PC-9 (cell line): ENCODE results near the gene TRPM8. TPM values are rescaled to one million over a fixed set of nuclear protein-coding genes. Genes with fewer than 3 reads are reported as not detected.
A peak's percentile ranks its signal among the peaks of the same experiment; 100 is the strongest.
"Not testable (repeated sequence)": the region's sequence is repeated elsewhere in the genome, so short reads cannot be mapped to it uniquely, and the experiment has no call there.

Source experiments
- BruUV-seq: library from RNA; stranded (reverse); fragments of 400-500 nt; replicated peaks from 2 replicates; lab custom pipeline; 2021; lab: Mats Ljungman, UMichigan
- CTCF ChIA-PET: fragments of 300-600 bp; sonication (Branson Sonifier 250); formaldehyde crosslinking; loops from one replicate; lab custom pipeline; 2022; ENCODE audit warnings: antibody characterized with exemption; lab: Charles Lee
- POLR2A ChIA-PET: fragments of 300-600 bp; sonication (Branson Sonifier 250); formaldehyde crosslinking; loops from one replicate; lab custom pipeline; 2022; ENCODE audit warnings: antibody characterized with exemption; ENCODE audit not compliant: unreplicated experiment; lab: Charles Lee
- DNase-seq, 2 experiments: peaks; one replicate each; pipeline versions ENCODE4 v3.0.0 to v3.0.0-alpha.2; 2015 to 2022; ENCODE audit warnings: mixed read lengths in 1 of 2
- H2AFZ ChIP-seq: fragments of 200-600 bp; sonication (generic); 2 replicates; pipeline ENCODE4 v1.8.1; 2017; ENCODE audit warnings: antibody characterized with exemption
- H3F3A ChIP-seq: fragments of 200-600 bp; sonication (generic); 2 replicates; pipeline ENCODE4 v1.8.1; 2017; ENCODE audit warnings: antibody characterized with exemption, mild to moderate bottlenecking, low read depth; ENCODE audit not compliant: insufficient read depth
- H3K27ac ChIP-seq: fragments of 200-600 bp; sonication (generic); 2 replicates; pipeline ENCODE4 v1.6.1; 2016; ENCODE audit warnings: mixed run types
- H3K27me3 ChIP-seq: fragments of 200-600 bp; sonication (generic); 2 replicates; pipeline ENCODE4 v1.6.1; 2016; ENCODE audit warnings: low read depth, mixed run types; ENCODE audit not compliant: insufficient read depth
- H3K36me3 ChIP-seq: fragments of 200-600 bp; sonication (generic); 2 replicates; pipeline ENCODE4 v1.6.1; 2016; ENCODE audit warnings: low read depth, mixed run types
- H3K4me1 ChIP-seq: fragments of 200-600 bp; sonication (generic); replicated peaks from 2 replicates; pipeline ENCODE4 v1.6.1; 2016; ENCODE audit warnings: mixed run types; ENCODE audit not compliant: insufficient read depth
- H3K4me2 ChIP-seq: fragments of 200-600 bp; sonication (generic); 2 replicates; pipeline ENCODE4 v1.6.1; 2017; ENCODE audit warnings: mixed run types
- H3K4me3 ChIP-seq: fragments of 200-600 bp; sonication (generic); 2 replicates; pipeline ENCODE4 v1.6.1; 2016; ENCODE audit warnings: mixed run types
- H3K79me2 ChIP-seq: fragments of 200-600 bp; sonication (generic); 2 replicates; pipeline ENCODE4 v1.6.1; 2017; ENCODE audit warnings: low read depth, mixed run types
- H3K9me2 ChIP-seq: fragments of 200-600 bp; sonication (generic); 2 replicates; pipeline ENCODE4 v1.8.1; 2017; ENCODE audit warnings: mild to moderate bottlenecking; ENCODE audit not compliant: insufficient read depth
- H3K9me3 ChIP-seq: fragments of 200-600 bp; sonication (generic); 2 replicates; pipeline ENCODE4 v1.8.1; 2016; ENCODE audit warnings: low read depth; ENCODE audit not compliant: insufficient read depth
- H4K20me1 ChIP-seq: fragments of 200-600 bp; sonication (generic); 2 replicates; pipeline ENCODE4 v1.8.1; 2017; ENCODE audit not compliant: insufficient read depth
- EZH2 ChIP-seq: fragments of 200-600 bp; sonication (generic); IDR thresholded peaks from 2 replicates; pipeline ENCODE4 v1.8.0; 2017; ENCODE audit warnings: antibody characterized with exemption, low read depth
- intact Hi-C: fragments of 100-400 bp; cut with micrococcal nuclease; formaldehyde crosslinking; loops from one replicate; pipeline ENCODE4 v1.10.0; 2022; ENCODE audit not compliant: unreplicated experiment
- total RNA-seq: library from RNA; stranded (reverse); gene quantifications from 2 replicates; pipeline ENCODE4 v1.2.3, GENCODE V29; 2021
- TF ChIP-seq, protein P1 (sequence below): fragments of 200-600 bp; sonication (generic); conservative IDR thresholded peaks from 2 replicates; pipeline ENCODE4 v1.6.1; 2017; ENCODE audit warnings: mixed run types, antibody characterized with exemption, mild to moderate bottlenecking, moderate library complexity

Gene TRPM8
- total RNA-seq, 1 experiment from 2014 or later: 2.1 TPM

DNA sequence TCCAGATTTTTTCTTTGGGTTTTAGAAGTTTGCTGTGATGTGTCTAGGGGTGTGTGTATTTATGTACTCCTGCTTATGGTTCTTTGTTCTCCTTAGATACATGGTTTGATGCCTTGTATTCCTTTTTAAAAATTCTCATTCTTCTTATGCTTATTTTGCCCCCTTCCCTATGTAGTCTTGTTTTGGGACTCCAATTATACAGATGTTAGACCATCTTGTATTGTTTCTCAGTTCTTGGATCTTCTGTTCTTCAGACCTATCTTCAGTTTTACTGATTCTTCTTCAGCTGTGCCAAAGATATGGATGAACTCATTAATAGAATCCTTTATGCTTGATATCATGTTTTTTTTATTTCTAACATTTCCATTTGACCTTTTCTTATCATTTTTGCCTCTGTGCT, 34.8 kb upstream of the TRPM8 start:
- no peak overlapping the region for H2AFZ ChIP-seq
- peaks cover 13% of the 10 kb centered on the region; the same call in 1 of the 2 replicates for H3K9me3 ChIP-seq
- no peak overlapping the region for H3K4me3 ChIP-seq
- no peaks in the 10 kb centered on the region for H3K4me1 ChIP-seq
- H3F3A ChIP-seq: no peaks in the 10 kb centered on the region
- peaks cover 15% of the 10 kb centered on the region; the same call in 1 of the 2 replicates for H3K27me3 ChIP-seq
- H3K27ac ChIP-seq: no peak overlapping the region
- TF ChIP-seq, protein P1, sequence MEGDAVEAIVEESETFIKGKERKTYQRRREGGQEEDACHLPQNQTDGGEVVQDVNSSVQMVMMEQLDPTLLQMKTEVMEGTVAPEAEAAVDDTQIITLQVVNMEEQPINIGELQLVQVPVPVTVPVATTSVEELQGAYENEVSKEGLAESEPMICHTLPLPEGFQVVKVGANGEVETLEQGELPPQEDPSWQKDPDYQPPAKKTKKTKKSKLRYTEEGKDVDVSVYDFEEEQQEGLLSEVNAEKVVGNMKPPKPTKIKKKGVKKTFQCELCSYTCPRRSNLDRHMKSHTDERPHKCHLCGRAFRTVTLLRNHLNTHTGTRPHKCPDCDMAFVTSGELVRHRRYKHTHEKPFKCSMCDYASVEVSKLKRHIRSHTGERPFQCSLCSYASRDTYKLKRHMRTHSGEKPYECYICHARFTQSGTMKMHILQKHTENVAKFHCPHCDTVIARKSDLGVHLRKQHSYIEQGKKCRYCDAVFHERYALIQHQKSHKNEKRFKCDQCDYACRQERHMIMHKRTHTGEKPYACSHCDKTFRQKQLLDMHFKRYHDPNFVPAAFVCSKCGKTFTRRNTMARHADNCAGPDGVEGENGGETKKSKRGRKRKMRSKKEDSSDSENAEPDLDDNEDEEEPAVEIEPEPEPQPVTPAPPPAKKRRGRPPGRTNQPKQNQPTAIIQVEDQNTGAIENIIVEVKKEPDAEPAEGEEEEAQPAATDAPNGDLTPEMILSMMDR: no peak
- no peak for TF ChIP-seq EZH2
- H3K9me2 ChIP-seq: no peaks in the 10 kb centered on the region
- H4K20me1 ChIP-seq: no peaks in the 10 kb centered on the region
- intact Hi-C loops: no loop called here
- no TSS peak for BruUV-seq
- H3K4me2 ChIP-seq: no peak overlapping the region
- POLR2A ChIA-PET: no interaction called here
- CTCF ChIA-PET: no interaction called here
- H3K79me2 ChIP-seq: no peaks in the 10 kb centered on the region
- H3K36me3 ChIP-seq: no peaks in the 10 kb centered on the region
- no peak for DNase-seq

DNA sequence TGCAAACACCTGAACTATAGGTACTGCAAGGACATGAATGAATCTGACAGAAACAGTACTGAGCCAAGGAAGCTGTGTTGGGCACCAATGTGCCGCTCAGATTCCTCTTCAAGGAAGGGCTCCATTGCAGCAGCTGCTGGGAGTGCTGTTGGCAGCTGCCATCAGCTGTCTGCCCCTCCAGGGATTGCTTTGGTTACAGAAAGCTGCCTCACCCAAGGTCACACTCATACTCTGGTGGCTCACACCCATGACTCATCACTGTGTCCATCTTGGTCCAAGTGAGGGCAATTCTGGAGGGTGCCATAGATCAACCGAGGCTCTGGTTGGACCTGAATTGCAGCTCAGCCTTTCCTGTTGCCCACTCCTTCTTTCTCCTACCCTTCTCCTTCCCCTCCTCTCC, 24.4 kb upstream of the TRPM8 start:
- Histone ChIP-seq H3F3A (no peaks in the 10 kb centered on the region), H3K79me2 (no peaks in the 10 kb centered on the region), H4K20me1 (no peaks in the 10 kb centered on the region), H3K27ac (no peak overlapping the region), H3K4me1 (no peaks in the 10 kb centered on the region), H3K4me3 (no peak overlapping the region), H3K27me3 (peaks cover 7% of the 10 kb centered on the region; the same call in 1 of the 2 replicates), H3K9me2 (no peaks in the 10 kb centered on the region; the same call in none of the 2 replicates), H3K36me3 (no peaks in the 10 kb centered on the region), H2AFZ (no peak overlapping the region), H3K4me2 (no peak overlapping the region), H3K9me3 (no peaks in the 10 kb centered on the region)
- TF ChIP-seq, protein P1: no peak
- TF ChIP-seq EZH2: no peak
- ChIA-PET CTCF (no interaction called here), POLR2A (interaction anchor here (0.6 to 0.7 kb wide), 2 partner anchors 1076 to 1497 kb away, joined by 3 read pairs; no protein-coding TSS in a partner anchor)
- intact Hi-C loops: no loop called here
- peak in 1 of 2 experiments; percentile 27 for DNase-seq
- BruUV-seq: no TSS peak

DNA sequence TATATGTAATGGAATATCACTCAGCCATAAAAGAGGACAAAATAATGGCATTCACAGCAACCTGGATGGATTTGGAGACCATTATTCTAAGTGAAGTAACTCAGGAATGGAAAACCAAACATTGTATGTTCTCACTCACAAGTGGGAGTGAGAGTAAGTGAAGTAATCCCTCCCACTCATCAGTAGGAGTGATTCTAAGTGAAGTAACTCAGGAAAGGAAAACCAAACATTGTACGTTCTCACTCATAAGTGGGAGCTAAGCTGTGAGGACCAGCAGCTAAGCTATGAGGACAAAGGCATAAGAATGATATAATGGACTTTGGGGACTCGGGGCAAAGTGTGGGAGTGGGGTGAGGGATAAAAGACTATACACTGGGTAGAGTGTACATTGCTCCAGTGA, 20.9 kb upstream of the TRPM8 start:
- H3F3A ChIP-seq, DNase-seq, intact Hi-C loops, H3K79me2 ChIP-seq, BruUV-seq, POLR2A ChIA-PET, H3K4me1 ChIP-seq, H3K9me2 ChIP-seq, H3K9me3 ChIP-seq, H3K27ac ChIP-seq, H3K36me3 ChIP-seq, H2AFZ ChIP-seq, H3K4me2 ChIP-seq, H4K20me1 ChIP-seq, H3K4me3 ChIP-seq, CTCF ChIA-PET: not testable (repeated sequence)
- H3K27me3 ChIP-seq: peaks cover 30% of the 10 kb centered on the region

DNA sequence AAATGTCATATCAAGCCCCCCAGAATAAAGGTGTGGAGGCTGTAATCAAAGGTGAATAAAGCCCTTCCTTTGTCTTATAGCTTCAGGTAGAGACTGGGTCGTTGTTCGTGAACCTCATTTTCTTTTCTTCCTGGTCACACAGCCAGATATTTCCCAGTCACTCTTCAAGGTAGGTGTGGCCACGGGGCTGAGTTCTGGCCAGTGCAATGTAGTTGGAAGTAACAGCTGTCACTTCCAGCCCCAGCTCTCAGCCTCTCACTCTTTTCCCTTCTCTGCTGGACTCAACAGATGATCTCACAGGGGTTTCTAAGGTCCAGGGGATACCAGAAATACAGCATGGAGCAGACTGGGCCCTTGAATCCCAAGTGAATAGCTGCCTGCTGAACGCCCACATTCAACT, 15.8 kb upstream of the TRPM8 start:
- no peaks in the 10 kb centered on the region for H4K20me1 ChIP-seq

More for the DNA sequence above, 15.8 kb upstream of the TRPM8 start:
- H3F3A ChIP-seq: no peaks in the 10 kb centered on the region
- peaks cover 81% of the 10 kb centered on the region for H3K27me3 ChIP-seq
- TF ChIP-seq, protein P1: no peak
- no peak for TF ChIP-seq EZH2
- intact Hi-C loops: no loop called here
- no peaks in the 10 kb centered on the region for H3K4me1 ChIP-seq
- ChIA-PET CTCF (no interaction called here), POLR2A (no interaction called here)
- H3K27ac ChIP-seq: no peak overlapping the region
- no peaks in the 10 kb centered on the region; the same call in 1 of the 2 replicates for H3K9me2 ChIP-seq
- no peaks in the 10 kb centered on the region for H3K9me3 ChIP-seq
- no peaks in the 10 kb centered on the region for H3K36me3 ChIP-seq
- no TSS peak for BruUV-seq
- no peak overlapping the region for H2AFZ ChIP-seq
- H3K4me3 ChIP-seq: no peak overlapping the region
- H3K79me2 ChIP-seq: no peaks in the 10 kb centered on the region
- no peak for DNase-seq
- no peak overlapping the region for H3K4me2 ChIP-seq
